ENCODE data around the gene NCKAP5.

The NCKAP5 gene

DNA sequence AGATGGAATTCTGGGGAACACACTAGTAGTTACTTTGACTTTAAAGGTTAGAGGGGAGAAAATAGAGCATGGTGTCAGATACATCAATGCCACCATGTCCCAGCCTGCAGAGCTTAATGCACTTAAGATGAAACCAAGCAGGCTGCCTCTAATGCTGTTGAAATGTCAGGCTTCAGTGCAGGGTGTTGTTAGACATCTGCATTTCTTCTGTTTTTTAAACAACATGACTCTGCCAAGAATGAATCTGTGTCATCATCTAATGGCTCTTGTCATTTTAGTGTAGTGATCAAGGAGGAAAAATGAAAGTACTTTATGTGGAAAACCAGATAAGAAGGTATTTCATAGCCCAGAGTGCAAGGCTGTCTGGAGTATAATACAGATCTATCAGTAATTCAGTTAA lies 928.1 kb downstream of the NCKAP5 start:
- TF ChIP-seq CTCF (IDR thresholded peaks at IDR 0.05; ENCODE audit: low read depth, low read length) = no peak
- no peak overlapping the region for H3K4me3 ChIP-seq (ENCODE audit: low read depth, low read length)

DNA sequence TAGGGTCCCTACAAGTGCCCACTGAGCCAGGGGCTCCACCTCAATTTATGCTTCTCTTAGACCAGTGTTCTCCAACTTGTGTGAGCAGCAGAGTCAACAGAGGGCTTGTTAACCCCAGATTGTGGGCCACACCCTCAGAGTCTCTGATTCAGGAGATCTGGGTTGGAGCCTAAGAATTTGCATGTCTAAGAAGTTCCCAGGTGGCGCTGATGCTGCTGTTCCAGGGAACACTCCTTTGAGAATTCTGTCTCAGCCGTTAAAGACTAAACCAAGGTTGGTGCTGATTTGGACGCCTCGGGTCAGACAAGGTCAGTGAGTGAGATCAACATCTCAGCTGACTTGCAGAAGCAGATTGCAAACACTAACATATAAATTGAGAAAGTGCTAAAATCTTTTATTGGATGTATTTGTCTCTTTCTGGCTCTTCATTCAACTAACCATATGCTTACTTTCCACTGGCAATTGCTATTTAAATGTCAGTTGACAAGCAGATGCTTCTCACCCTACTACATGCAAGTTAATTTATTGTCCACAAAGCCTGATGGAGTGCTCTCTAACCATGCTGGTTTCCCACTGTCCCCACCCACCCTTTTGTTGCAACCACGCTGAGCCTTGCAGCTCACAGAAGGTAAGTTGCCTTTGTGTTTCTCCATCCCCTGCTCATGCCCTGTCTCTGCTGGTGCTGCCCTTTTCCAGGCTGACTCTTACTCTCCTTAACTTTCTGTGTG lies 929.8 kb downstream of the NCKAP5 start:
- TF ChIP-seq CTCF (IDR thresholded peaks at IDR 0.05; ENCODE audit: low read depth, low read length) = no peak
- no peak overlapping the region for H3K4me3 ChIP-seq (ENCODE audit: low read depth, low read length)

DNA sequence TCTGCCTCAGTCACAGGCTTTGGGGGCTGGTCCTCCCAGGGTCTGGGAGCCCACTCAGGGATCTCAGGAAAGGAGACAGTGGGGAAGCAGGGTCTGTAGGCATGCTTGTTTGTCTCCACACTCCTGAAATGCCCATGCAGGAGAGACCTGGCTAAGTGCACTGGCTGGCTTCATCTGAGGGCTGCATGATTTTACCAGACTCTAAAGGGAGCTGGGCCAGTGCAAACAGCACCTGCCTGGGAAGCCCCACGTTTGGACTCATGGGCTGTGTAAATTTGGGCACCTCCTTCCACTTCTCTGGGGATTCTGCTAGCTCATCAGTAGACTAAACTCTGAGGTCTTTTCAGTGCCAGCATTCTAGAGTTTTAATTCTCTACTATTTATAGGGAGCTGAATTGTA lies 931.9 kb downstream of the NCKAP5 start:
- no peak overlapping the region for H3K4me3 ChIP-seq (ENCODE audit: low read depth, low read length)
- TF ChIP-seq CTCF (IDR thresholded peaks at IDR 0.05; ENCODE audit: low read depth, low read length) = no peak

GRCh38 chr2:132633635-132634034 lies 934.6 kb downstream of the NCKAP5 start:
- no peak for TF ChIP-seq CTCF (IDR thresholded peaks at IDR 0.05; ENCODE audit: low read depth, low read length)
- H3K4me3 ChIP-seq (ENCODE audit: low read depth, low read length) = no peak overlapping the region

DNA sequence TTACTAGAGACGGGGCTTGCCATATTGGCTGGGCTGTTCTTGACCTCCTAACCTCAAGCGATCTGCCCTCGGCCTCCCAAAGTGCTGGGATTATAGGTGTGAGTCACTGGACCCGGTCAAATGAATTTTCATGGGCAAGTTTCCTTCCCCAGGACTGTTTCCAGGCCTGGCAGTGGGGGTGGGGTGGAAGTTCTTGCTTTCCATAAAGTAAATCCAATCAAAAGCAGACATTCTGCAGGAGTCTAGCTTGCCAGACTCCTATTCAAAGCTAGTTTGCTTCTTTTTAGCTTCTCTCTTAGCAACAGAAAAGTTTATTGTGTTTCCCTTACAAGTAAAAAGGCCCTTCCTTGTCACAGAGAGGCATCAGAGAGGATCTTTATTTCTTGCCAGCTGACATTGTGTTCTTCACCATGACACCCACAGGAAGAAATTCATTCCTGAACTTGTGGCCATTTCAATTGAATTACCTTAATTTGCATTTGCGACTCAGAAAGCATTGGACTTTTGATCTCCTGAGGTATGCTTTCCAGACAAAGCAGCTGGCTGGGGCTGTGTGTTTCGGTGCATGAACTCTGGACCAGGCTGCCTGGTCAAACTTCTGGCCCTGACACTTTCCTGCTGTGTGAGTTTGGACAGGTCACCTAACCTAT lies 936.1 kb downstream of the NCKAP5 start:
- TF ChIP-seq CTCF (IDR thresholded peaks at IDR 0.05; ENCODE audit: low read depth, low read length) = no peak

DNA sequence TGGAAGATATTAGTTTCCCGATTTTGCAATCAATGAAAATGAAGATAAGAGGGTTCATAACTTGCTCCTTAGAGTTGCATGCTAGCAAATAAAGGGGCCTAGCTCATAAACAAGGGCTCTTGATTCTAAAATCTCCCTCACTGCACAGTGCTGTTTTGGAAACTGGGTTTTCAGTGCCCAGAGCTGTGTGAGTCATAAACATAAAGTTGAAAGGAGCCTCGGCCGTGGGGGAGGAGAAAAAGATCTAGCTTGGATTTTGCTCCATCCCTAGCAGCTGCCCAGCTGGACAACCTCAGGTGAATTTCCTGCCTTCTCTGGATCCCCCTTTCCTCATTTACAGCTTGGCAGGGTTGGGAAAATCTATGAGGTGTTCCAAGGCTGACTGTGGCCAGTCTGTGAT lies 940.7 kb downstream of the NCKAP5 start:
- no peak for TF ChIP-seq CTCF (IDR thresholded peaks at IDR 0.05; ENCODE audit: low read depth, low read length)
- no peak overlapping the region for H3K4me3 ChIP-seq (ENCODE audit: low read depth, low read length)

More for the DNA sequence above, 936.1 kb downstream of the NCKAP5 start:
- H3K4me3 ChIP-seq (ENCODE audit: low read depth, low read length) = no peak overlapping the region

- no peak overlapping the region for H3K4me3 ChIP-seq (ENCODE audit: low read depth, low read length)
- no peak for TF ChIP-seq CTCF (IDR thresholded peaks at IDR 0.05; ENCODE audit: low read depth, low read length)
Observed at GRCh38 chr2:132623096-132623839, 945.0 kb downstream of the NCKAP5 start.
